Ovary (tissue), 9 donors: ENCODE data around the gene SERAC1. TPM values are rescaled to one million over a fixed set of nuclear protein-coding genes. Genes with fewer than 3 reads are reported as not detected.

Experiments
- DNase-seq, 5 donors: peaks; one replicate each; pipeline ENCODE4 v3.0.0-alpha.2; 2019 to 2020
- H3K27ac ChIP-seq, 2 donors: fragments of 200-600 bp; one replicate each; pipeline versions ENCODE4 v1.5.1 to v1.8.0; 2019 to 2022
- H3K27me3 ChIP-seq: fragments of 200-600 bp; one replicate; pipeline ENCODE4 v1.8.0; 2022
- H3K36me3 ChIP-seq: fragments of 200-600 bp; sonication (generic); one replicate; pipeline ENCODE4 v1.5.1; 2019
- H3K4me1 ChIP-seq: one replicate; pipeline ENCODE4 v1.8.1; 2013; ENCODE audit warnings: mild to moderate bottlenecking, moderate library complexity; ENCODE audit not compliant: insufficient read depth
- H3K4me3 ChIP-seq: fragments of 200-600 bp; sonication (generic); one replicate; pipeline ENCODE4 v1.5.1; 2017
- H3K9me3 ChIP-seq, 2 donors: fragments of 200-600 bp in 1 of 2; sonication (generic) in 1 of 2; one replicate each; pipeline versions ENCODE4 v1.5.1 to v1.8.1; 2013 to 2019; ENCODE audit warnings: mild to moderate bottlenecking in 1 of 2, moderate library complexity in 1 of 2
- EP300 ChIP-seq: sonication (generic); formaldehyde crosslinking; IDR thresholded peaks from one replicate; pipeline ENCODE4 v1.6.1; 2017; ENCODE audit warnings: antibody characterized with exemption
- POLR2A ChIP-seq: fragments of 450-650 bp; IDR thresholded peaks from one replicate; pipeline ENCODE4 v1.6.1; 2017; ENCODE audit warnings: antibody characterized with exemption, mild to moderate bottlenecking, moderate library complexity
- WGBS, 3 donors: extraction: QIAGEN DNeasy Blood & Tissue Kit in 1 of 3; methylation state at CpG; one replicate each; pipeline versions ENCODE4 v1.1.5 to v1.1.7; 2013 to 2017; 5-methylcytosine and 5-hydroxymethylcytosine counted together
- intact Hi-C, 4 donors: fragments of 100-400 bp; cut with DNase I; formaldehyde crosslinking; loops; one replicate each; pipeline versions ENCODE4 v1.11.0 to v1.15.1; 2022 to 2023
- polyA plus RNA-seq, 2 donors: library from polyadenylated mRNA; stranded (reverse); fragments of 200-250 nt in 1 of 2; fragments of 350-450 nt in 1 of 2; fragmentation: Illumina TruSeq in 1 of 2; extraction: RNeasy Lipid Tissue Mini Kit (QIAGEN cat#74804) in 1 of 2; gene quantifications; one replicate each; pipeline ENCODE4 v1.2.3, GENCODE V29; 2013 to 2014
- total RNA-seq, 7 donors: library from RNA; depleted of rRNA in 2 of 7; stranded (reverse); fragments of >200 nt in 2 of 7; fragmentation: NEBNext Ultra II Directional in 3 of 7; extraction: Animal tissue kit (Norgen Biotek cat#: 25700) in 3 of 7; gene quantifications; one replicate each; pipeline versions ENCODE4 v1.1.0 to v1.2.4, GENCODE V29; 2016 to 2023
- TF ChIP-seq, protein P1 (sequence below), 3 donors: fragments of 450-650 bp in 2 of 3; fragments of 200-600 bp in 1 of 3; IDR thresholded peaks; one replicate each; pipeline versions ENCODE4 v1.5.1 to v1.8.0; 2016 to 2022; ENCODE audit warnings: antibody characterized with exemption in 3 of 3, mild to moderate bottlenecking in 1 of 3
- donor health status: DM: no; HTN: no; CAD: no; lungs with moderate emphysema.
- donor health status: DM: no; HTN: no; CAD: no.
- donor health status: Bipolar disorder and iron deficiency.
- donor health status: DM: yes; HTN: yes; CAD: no.
- donor health status: DM: no; HTN: no; CAD: no.
- donor health status: DM: yes; HTN: yes; CAD: no.

Gene SERAC1
- total and polyA plus RNA-seq, 9 donors: 3.7 to 11.9 (median 6.3) TPM

DNA sequence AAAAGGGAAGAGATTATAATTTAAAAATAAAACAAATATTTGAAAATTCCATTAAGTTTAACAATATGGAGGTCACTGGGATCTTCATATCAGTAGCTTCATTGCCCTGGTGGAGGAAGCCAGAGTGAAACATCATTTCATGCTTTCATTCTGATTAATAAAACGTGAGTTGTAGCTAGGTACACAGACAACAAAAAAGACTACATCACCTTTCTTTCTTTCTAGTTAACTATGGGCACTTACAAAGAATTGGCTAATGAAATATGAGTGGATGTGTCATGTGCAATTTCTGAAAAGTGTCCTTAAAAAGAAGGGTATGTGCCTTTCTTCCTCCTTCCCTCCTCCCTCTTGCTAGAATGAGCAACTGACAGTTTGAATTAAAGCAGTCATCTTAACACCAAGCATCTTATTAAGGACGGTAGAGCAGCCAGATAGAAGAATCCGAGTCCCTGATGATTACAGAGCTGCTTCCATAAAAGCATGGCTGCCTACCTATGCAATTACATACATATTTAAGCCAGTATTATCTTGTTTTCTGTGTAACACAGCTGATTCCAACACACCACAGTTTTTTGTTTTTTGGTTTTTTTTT, 3.4 kb downstream of the SERAC1 start:
- Histone ChIP-seq H3K27me3 (no peaks in the 10 kb centered on the region), H3K36me3 (no peaks in the 10 kb centered on the region), H3K4me1 (peaks cover 4% of the 10 kb centered on the region), H3K9me3 (no peaks in the 10 kb centered on the region), H3K4me3 (no peak overlapping the region), H3K27ac (no peak overlapping the region)
- no peak for DNase-seq
- intact Hi-C loops: no loop called here
- TF ChIP-seq POLR2A (no peak), EP300 (no peak)
- TF ChIP-seq, protein P1, sequence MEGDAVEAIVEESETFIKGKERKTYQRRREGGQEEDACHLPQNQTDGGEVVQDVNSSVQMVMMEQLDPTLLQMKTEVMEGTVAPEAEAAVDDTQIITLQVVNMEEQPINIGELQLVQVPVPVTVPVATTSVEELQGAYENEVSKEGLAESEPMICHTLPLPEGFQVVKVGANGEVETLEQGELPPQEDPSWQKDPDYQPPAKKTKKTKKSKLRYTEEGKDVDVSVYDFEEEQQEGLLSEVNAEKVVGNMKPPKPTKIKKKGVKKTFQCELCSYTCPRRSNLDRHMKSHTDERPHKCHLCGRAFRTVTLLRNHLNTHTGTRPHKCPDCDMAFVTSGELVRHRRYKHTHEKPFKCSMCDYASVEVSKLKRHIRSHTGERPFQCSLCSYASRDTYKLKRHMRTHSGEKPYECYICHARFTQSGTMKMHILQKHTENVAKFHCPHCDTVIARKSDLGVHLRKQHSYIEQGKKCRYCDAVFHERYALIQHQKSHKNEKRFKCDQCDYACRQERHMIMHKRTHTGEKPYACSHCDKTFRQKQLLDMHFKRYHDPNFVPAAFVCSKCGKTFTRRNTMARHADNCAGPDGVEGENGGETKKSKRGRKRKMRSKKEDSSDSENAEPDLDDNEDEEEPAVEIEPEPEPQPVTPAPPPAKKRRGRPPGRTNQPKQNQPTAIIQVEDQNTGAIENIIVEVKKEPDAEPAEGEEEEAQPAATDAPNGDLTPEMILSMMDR (IDR thresholded peaks at IDR 0.05): no peak
- 82 to 88% (median 84%) methylated on average over 3 of the region's 3 CpGs for WGBS, 3 donors

DNA sequence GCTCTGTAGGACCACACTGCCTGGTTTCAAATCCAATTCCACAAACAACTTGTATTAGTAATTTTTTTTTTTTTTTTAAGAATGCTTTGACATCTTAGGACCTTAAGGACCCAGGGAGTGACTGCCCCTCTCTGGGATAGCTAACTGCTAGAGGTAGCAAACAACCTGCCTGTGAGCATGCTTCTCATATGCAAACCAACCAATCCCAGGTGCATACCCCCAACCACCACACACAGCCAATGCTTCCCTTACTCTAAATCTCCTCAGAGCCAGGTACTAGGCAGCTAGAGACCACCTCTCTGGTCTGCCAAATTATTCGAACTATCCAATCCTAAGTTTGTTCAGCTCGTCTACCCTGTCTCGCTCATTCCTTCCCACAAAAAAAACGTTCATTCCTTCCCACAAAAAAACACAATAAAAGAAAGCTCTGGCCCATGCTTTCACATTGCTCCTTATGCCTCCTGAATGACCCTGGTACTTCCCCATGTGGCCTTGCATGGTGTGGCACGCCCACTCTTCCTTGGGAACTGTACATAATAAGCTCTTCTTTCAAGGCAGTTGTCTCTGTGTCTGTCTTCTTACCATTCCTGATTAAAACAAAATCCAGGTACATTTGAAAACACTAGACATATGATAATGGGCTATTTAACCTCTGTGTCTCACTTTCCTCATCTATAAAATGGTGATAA, 6.4 kb downstream of the SERAC1 start:
- H3K27me3 ChIP-seq: no peaks in the 10 kb centered on the region
- no peak for DNase-seq
- intact Hi-C loops: no loop called here
- TF ChIP-seq, protein P1 (IDR thresholded peaks at IDR 0.05): no peak
- no peak for TF ChIP-seq POLR2A
- no peak for TF ChIP-seq EP300
- H3K9me3 ChIP-seq: no peaks in the 10 kb centered on the region
- 79 to 81% (median 80%) methylated on average over 5 of the region's 5 CpGs for WGBS, 3 donors
- no peak overlapping the region for H3K27ac ChIP-seq
- no peaks in the 10 kb centered on the region for H3K4me1 ChIP-seq
- no peak overlapping the region for H3K4me3 ChIP-seq
- no peaks in the 10 kb centered on the region for H3K36me3 ChIP-seq

DNA sequence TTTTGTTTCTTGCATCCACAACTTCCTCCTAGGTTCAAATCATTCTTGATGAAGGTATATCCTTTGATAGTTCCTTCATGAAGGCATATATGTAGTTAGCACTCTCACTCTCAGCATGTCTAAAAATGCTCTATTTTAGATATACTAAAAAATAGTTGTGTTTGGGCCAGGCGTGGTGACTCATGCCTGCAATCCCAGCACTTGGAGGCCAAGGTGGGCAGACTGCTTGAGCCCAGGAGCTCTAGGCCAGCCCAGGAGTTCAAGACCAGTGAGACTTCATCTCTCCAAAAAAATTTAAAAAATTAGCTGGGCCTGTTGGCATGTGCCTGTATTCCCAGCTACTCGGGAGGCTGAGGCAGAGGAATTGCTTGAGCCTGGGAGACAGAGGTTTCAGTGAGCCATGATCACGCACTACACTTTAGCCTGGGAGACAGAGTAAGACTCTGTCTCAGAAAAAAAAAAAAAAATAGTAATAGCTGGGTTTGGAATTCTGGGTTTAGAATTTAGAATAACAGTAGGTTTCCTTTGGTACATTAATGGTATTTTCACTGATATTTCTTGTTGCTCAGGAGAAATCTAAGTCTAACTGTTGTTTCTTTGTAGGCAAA, 7.0 kb downstream of the SERAC1 start:
- no peak for DNase-seq
- H3K9me3 ChIP-seq: no peaks in the 10 kb centered on the region
- WGBS, 3 donors: 80 to 83% (median 82%) methylated on average over 3 of the region's 3 CpGs
- H3K27ac ChIP-seq: no peak overlapping the region
- H3K4me1 ChIP-seq: no peaks in the 10 kb centered on the region
- H3K36me3 ChIP-seq: no peaks in the 10 kb centered on the region
- TF ChIP-seq EP300 (no peak), POLR2A (no peak)
- TF ChIP-seq, protein P1 (IDR thresholded peaks at IDR 0.05): no peak
- H3K27me3 ChIP-seq: no peaks in the 10 kb centered on the region
- H3K4me3 ChIP-seq: no peak overlapping the region
- intact Hi-C loops: no loop called here

DNA sequence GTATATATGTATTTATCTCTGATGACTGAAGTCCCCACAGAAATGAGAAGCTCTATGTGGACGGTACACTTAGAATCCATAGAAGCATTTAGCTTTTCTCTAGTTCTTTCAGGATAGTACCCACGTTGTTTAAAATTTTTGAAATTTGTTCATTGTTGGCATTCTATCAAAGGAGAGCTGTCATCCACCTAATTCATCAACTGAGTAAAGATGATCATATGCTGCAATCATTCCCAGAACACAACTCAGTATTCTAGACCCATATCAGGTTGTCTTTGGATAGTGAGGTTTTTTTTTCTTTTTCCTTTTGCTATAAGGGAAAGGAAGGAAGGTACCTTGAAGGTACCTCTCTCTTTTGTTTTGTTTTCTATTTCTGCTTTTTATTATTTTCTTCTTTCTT, 9.3 kb downstream of the SERAC1 start:
- H3K4me1 ChIP-seq: no peaks in the 10 kb centered on the region
- no peaks in the 10 kb centered on the region for H3K36me3 ChIP-seq
- 63 to 70% (median 65%) methylated on average over 2 of the region's 2 CpGs for WGBS, 3 donors
- intact Hi-C loops: no loop called here
- H3K9me3 ChIP-seq: no peaks in the 10 kb centered on the region
- no peak for DNase-seq
- no peak for TF ChIP-seq EP300
- TF ChIP-seq POLR2A: no peak
- TF ChIP-seq, protein P1 (IDR thresholded peaks at IDR 0.05): no peak
- no peak overlapping the region for H3K27ac ChIP-seq
- H3K4me3 ChIP-seq: no peak overlapping the region
- H3K27me3 ChIP-seq: no peaks in the 10 kb centered on the region
